GM12873 (cell line): ENCODE data around the gene SLIT3.

Experiments used
- CTCF ChIP-seq: IDR thresholded peaks from 2 replicates; pipeline ENCODE4 v1.5.1; 2012; ENCODE audit warnings: low read depth, mild to moderate bottlenecking, moderate library complexity, low read length, control low read depth; ENCODE audit not compliant: insufficient read depth; ENCODE audit errors: missing control alignments

Gene SLIT3

DNA sequence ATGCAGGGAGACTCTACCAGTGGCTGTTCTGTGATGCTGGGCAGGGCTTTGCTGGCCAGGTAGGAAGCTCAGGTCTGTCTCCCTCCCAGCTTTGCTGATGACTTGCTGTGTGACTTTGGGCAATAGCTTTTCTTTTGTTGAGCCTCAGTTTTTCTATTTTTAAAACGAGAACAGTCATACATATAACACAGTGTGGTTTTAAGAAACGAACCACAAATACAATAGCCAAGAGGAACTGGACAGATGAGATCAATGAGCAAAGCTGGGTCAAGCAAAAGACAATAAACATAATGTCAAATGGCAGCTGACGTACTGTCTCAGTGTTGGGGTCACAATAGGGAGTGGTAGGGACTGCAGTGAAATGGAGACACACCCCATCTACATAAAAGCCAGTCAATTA, 20.2 kb downstream of the SLIT3 start:
- no peak for TF ChIP-seq CTCF

DNA sequence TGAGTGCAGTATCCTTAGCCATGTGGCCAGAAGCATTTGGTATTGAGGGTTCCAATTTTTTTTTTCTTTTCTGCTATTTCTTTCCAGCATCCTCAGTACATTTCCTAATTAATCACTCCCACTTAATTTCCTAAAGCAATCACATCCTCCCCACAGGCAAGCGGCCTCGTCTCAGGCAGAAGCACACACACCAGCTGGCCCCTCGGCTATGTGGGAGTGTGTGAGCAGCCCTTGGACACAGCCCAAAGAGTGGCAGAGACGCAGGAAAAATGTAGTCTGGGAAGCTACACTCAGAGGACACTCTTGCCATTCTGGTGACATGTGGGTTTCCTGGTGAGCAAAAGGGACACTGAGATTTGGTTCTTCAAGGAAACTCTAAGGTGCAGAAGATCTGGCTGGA, 20.7 kb downstream of the SLIT3 start:
- no peak for TF ChIP-seq CTCF

DNA sequence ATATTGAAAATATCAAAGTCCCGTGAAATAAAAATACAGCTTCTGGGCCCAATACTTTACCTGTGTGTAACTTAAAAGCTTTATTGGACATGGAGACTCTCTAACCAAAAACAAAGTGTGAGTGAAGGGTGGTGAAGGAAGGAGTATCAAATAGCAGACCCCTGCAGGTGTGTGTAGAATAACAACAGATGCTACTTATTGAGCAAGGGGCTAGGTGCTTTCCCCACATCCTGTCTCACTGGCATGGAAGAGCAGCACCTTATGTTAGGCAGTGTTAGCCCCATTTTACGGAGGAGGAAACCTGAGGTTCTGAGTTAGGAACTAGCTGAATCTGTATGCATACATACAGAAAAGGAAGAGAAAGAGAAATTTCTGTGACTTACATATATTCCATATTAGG, 21.8 kb downstream of the SLIT3 start:
- TF ChIP-seq CTCF: no peak

DNA sequence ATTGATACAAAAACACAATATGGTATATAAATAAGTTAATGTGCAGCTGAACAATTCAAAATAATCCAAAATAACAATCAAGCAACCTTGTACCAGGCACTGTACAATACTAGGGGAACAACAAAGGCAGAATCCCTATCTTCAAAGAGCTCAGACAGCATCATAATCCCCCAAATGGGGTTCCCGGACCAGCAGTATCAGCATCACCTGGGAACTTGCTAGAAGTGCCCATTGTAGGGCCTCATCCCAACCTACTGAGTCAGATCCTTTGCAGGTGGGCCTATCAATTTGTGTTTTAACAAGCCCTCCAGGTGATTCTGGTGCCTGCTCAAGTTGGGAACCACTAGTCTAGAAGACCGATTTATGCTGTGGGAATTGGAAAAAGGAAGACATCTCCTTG, 27.1 kb downstream of the SLIT3 start:
- no peak for TF ChIP-seq CTCF

DNA sequence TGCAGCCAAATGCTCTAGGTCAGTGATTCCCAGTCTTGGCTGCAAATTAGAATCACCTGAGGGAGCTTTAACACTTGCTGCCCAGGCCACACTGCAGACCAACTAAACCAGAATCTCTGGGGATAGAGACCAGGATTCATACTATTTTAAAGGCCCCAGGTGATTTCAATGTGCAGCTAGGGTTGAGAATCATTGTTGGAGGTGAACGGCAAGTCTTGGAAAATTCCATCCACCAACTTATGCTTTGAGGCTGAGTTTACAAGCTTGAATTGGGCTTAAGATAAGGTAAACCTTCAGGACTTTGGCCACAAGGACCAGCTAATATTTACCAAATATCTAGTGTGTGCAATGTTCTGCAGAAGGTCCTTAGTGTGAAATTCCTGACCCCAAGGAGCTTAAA, 27.5 kb downstream of the SLIT3 start:
- no peak for TF ChIP-seq CTCF

GRCh38 chr5:169272731-169273427, 28.1 kb downstream of the SLIT3 start:
- TF ChIP-seq CTCF: no peak

- no peak for TF ChIP-seq CTCF
These were observed 28.8 kb downstream of the SLIT3 start for GRCh38 chr5:169272111-169272510.
